VCaP (cell line): ENCODE results near the gene ABHD12B.

Source experiments
- H3K27ac ChIP-seq: fragments of 450-650 bp; 2 replicates; pipeline ENCODE4 v1.5.1; 2017
- CTCF ChIP-seq: fragments of 450-650 bp; conservative IDR thresholded peaks from 2 replicates; pipeline ENCODE4 v1.5.1; 2017; ENCODE audit warnings: mild to moderate bottlenecking, moderate library complexity

Gene ABHD12B

GRCh38 chr14:50920482-50921230, 48.8 kb downstream of the ABHD12B start:
- no peak overlapping the region for H3K27ac ChIP-seq
- no peak for TF ChIP-seq CTCF

GRCh38 chr14:50922803-50923202, 51.0 kb downstream of the ABHD12B start:
- H3K27ac ChIP-seq: no peak overlapping the region
- TF ChIP-seq CTCF: no peak

- no peak overlapping the region for H3K27ac ChIP-seq
- no peak for TF ChIP-seq CTCF
Observed at GRCh38 chr14:50924236-50924635, 52.4 kb downstream of the ABHD12B start.

- H3K27ac ChIP-seq: no peak overlapping the region
- no peak for TF ChIP-seq CTCF
Observed at GRCh38 chr14:50924843-50925242, 53.0 kb downstream of the ABHD12B start.

- H3K27ac ChIP-seq: no peak overlapping the region
Observed at GRCh38 chr14:50926851-50927386, 55.1 kb downstream of the ABHD12B start.

GRCh38 chr14:50928002-50928635, 56.3 kb downstream of the ABHD12B start:
- no peak for TF ChIP-seq CTCF
- H3K27ac ChIP-seq: no peak overlapping the region

More at GRCh38 chr14:50926851-50927386, 55.1 kb downstream of the ABHD12B start:
- TF ChIP-seq CTCF: no peak

- no peak for TF ChIP-seq CTCF
- H3K27ac ChIP-seq: no peak overlapping the region
Observed at GRCh38 chr14:50929506-50929905, 57.7 kb downstream of the ABHD12B start.
